ENCODE results near the gene CSMD2. TPM values are rescaled to one million over a fixed set of nuclear protein-coding genes. Genes with fewer than 3 reads are reported as not detected.

Gene CSMD2
- total and polyA plus RNA-seq, 7 donors, result 0.02 to 0.32 (median 0.10) TPM

GRCh38 chr1:33519240-33519884 is 645.7 kb downstream of the CSMD2 start:
- Histone ChIP-seq H3K27ac (no peak overlapping the region), H3K4me3 (no peak overlapping the region), H3K4me1 (no peaks in the 10 kb centered on the region), H3K36me3 (ENCODE audit: insufficient read depth in 1 of 2, low read depth in 1 of 2) (no peaks in the 10 kb centered on the region), H3K9me3 (no peaks in the 10 kb centered on the region), H3K27me3 (ENCODE audit: insufficient read depth in 3 of 3, low read length in 2 of 3) (no peaks in the 10 kb centered on the region)
- DNase-seq, result no peak
- no peak for TF ChIP-seq CTCF (IDR thresholded peaks at IDR 0.05)
- 91 to 94% (median 91%) methylated on average over 27 of the region's 27 CpGs for WGBS, 3 donors
- no peak for ATAC-seq
- intact Hi-C loops (cut with DNase I), result no loop called here

GRCh38 chr1:33517596-33518250 is 647.3 kb downstream of the CSMD2 start:
- H3K27me3 ChIP-seq (ENCODE audit: insufficient read depth in 3 of 3, low read length in 2 of 3), result no peaks in the 10 kb centered on the region
- H3K36me3 ChIP-seq (ENCODE audit: insufficient read depth in 1 of 2, low read depth in 1 of 2), result no peaks in the 10 kb centered on the region
- DNase-seq (no peak), ATAC-seq (peak in 1 of 4 donors; percentile 31)
- H3K4me1 ChIP-seq, result no peaks in the 10 kb centered on the region
- no peaks in the 10 kb centered on the region for H3K9me3 ChIP-seq
- no peak overlapping the region for H3K4me3 ChIP-seq
- no peak overlapping the region for H3K27ac ChIP-seq
- 57 to 65% (median 58%) methylated on average over 12 of the region's 12 CpGs for WGBS, 3 donors
- TF ChIP-seq CTCF (IDR thresholded peaks at IDR 0.05), result no peak
- intact Hi-C loops (cut with DNase I), result no loop called here

- no peak overlapping the region for H3K27ac ChIP-seq
- TF ChIP-seq CTCF (IDR thresholded peaks at IDR 0.05), result no peak
- H3K4me1 ChIP-seq, result no peaks in the 10 kb centered on the region
- no peak overlapping the region for H3K4me3 ChIP-seq
- 70 to 84% (median 80%) methylated on average over 8 of the region's 8 CpGs for WGBS, 3 donors
- H3K27me3 ChIP-seq (ENCODE audit: insufficient read depth in 3 of 3, low read length in 2 of 3), result no peaks in the 10 kb centered on the region
- ATAC-seq (no peak), DNase-seq (no peak)
- intact Hi-C loops (cut with DNase I), result no loop called here
- H3K9me3 ChIP-seq, result no peaks in the 10 kb centered on the region
- H3K36me3 ChIP-seq (ENCODE audit: insufficient read depth in 1 of 2, low read depth in 1 of 2), result no peaks in the 10 kb centered on the region
Observed at GRCh38 chr1:33516891-33517567, 648.0 kb downstream of the CSMD2 start.

GRCh38 chr1:33516428-33516827 is 648.6 kb downstream of the CSMD2 start:
- H3K27ac ChIP-seq, result no peak overlapping the region
- H3K4me1 ChIP-seq, result no peaks in the 10 kb centered on the region
- H3K27me3 ChIP-seq (ENCODE audit: insufficient read depth in 3 of 3, low read length in 2 of 3), result no peaks in the 10 kb centered on the region
- H3K4me3 ChIP-seq, result no peak overlapping the region
- DNase-seq, result no peak
- WGBS, 3 donors, result 90 to 95% (median 94%) methylated on average over 9 of the region's 9 CpGs
- intact Hi-C loops (cut with DNase I), result no loop called here
- ATAC-seq, result no peak
- no peak for TF ChIP-seq CTCF (IDR thresholded peaks at IDR 0.05)
- no peaks in the 10 kb centered on the region for H3K36me3 ChIP-seq (ENCODE audit: insufficient read depth in 1 of 2, low read depth in 1 of 2)
- no peaks in the 10 kb centered on the region for H3K9me3 ChIP-seq

All from psoas muscle (tissue), 8 donors.